Left colon (tissue), 2 donors: ENCODE data around the gene MTHFSD. TPM values are rescaled to one million over a fixed set of nuclear protein-coding genes. Genes with fewer than 3 reads are reported as not detected.
A peak's percentile ranks its signal among the peaks of the same experiment; 100 is the strongest.

Experiments used
- ATAC-seq: fragments of 200-7000 bp; cut with Tn5 transposase; one replicate; pipeline ENCODE4 v1.9.1; 2020; ENCODE audit warnings: mild to moderate bottlenecking, moderate library complexity
- DNase-seq, 2 donors: peaks; one replicate each; pipeline ENCODE4 v3.0.0-alpha.2; 2020
- intact Hi-C, 2 donors: fragments of 100-400 bp; cut with DNase I in 1 of 2; cut with micrococcal nuclease in 1 of 2; formaldehyde crosslinking; loops; one replicate each; pipeline versions ENCODE4 v1.11.2 to v1.14.0; 2022; cut with DNase I, micrococcal nuclease
- total RNA-seq, 2 donors: library from RNA; stranded (reverse); fragmentation: NEBNext Ultra II Directional; extraction: Animal tissue kit (Norgen Biotek cat#: 25700); gene quantifications; one replicate each; pipeline ENCODE4 v1.2.1, GENCODE V29; 2021
- donor health status: DM: no; HTN: no; CAD: no.
- donor health status: DM: yes; HTN: yes; CAD: no.

The MTHFSD gene
- total RNA-seq, 2 donors from 2014 or later = 18.6 to 23.3 TPM

DNA sequence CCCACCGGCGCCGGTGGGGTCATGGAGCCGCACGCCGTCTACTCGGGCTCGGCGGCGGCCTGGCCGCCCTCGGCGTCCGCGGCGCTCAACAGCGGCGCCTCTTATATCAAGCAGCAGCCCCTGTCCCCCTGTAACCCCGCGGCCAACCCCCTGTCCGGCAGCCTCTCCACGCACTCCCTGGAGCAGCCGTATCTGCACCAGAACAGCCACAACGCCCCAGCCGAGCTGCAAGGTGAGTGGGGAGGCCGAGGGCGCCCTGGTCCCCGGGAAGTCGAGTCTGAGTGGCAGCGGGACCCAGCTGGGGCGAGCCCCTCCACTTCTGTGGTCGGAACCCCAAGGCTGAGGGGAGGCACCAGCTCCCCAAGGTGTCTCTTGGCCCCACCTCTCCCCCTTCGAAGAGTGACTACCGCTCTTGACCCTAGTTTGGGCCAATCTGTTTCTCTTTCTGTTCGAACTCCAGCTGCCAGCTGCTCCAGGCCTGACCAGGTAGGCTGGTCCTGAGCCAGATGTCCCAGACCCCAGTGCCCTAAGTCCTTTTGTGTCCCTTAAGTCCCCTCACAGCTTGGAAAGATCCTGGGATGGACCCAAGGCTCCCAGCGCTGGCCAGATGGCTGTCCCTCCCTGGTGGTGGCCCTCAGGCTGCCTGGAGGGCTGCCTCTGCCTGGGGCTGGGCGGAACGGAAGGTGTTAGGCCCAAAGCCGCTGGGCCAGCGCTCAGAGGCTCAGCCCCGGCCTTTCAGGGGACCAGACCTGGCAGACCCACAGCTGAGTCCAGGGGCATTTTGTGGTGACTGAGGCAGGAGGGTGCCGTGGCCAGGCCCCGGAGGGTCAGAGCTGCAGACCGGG is 43.5 kb downstream of the MTHFSD start:
- no peak for DNase-seq
- intact Hi-C loops = loop anchor here in 1 of 2 donors (5.0 to 10.0 kb wide), 2 partner anchors 167 to 314 kb away; no protein-coding TSS in a partner anchor
- no peak for ATAC-seq

DNA sequence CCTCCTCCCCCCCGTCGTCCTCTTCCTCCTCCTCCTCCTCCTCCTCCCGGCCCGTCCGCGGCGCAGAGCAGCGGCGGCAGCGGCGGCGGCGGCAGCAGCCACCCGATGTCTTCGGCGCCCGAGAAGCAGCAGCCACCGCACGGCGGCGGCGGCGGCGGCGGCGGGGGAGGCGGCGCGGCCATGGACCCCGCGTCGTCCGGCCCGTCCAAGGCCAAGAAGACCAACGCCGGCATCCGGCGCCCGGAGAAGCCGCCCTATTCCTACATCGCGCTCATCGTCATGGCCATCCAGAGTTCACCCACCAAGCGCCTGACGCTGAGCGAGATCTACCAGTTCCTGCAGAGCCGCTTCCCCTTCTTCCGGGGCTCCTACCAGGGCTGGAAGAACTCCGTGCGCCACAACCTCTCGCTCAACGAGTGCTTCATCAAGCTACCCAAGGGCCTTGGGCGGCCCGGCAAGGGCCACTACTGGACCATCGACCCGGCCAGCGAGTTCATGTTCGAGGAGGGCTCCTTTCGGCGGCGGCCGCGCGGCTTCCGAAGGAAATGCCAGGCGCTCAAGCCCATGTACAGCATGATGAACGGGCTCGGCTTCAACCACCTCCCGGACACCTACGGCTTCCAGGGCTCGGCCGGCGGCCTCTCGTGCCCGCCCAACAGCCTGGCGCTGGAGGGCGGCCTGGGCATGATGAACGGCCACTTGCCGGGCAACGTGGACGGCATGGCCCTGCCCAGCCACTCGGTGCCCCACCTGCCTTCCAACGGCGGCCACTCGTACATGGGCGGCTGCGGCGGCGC is 44.4 kb downstream of the MTHFSD start, which contains the start of gene FOXF1:
TSS of gene FOXF1 (plus strand) at position 63 of the 797 bp plus-strand sequence. CDS start at position 106, 43 bp downstream.
- ATAC-seq (peak; percentile 28), DNase-seq (no peak)
- intact Hi-C loops = loop anchor here in 1 of 2 donors (5.0 to 10.0 kb wide), 2 partner anchors 166 to 313 kb away; no protein-coding TSS in a partner anchor

- ATAC-seq = peak; percentile 29
- peak; percentile 57 to 79 for DNase-seq
- intact Hi-C loops = loop anchor here in 1 of 2 donors (5.0 to 10.0 kb wide), 2 partner anchors 165 to 313 kb away; no protein-coding TSS in a partner anchor
Observed at GRCh38 chr16:86509759-86510464, 45.1 kb downstream of the MTHFSD start.

- intact Hi-C loops = no loop called here
- DNase-seq = peak in 1 of 2 donors; percentile 61
- peak; percentile 53 for ATAC-seq
Observed at GRCh38 chr16:86508947-86509758, 45.9 kb downstream of the MTHFSD start.

- ATAC-seq (peak; percentile 25), DNase-seq (no peak)
- intact Hi-C loops = no loop called here
Observed at GRCh38 chr16:86508028-86508946, 46.7 kb downstream of the MTHFSD start.

GRCh38 chr16:86507173-86508027 is 47.6 kb downstream of the MTHFSD start:
- intact Hi-C loops = no loop called here
- ATAC-seq (no peak), DNase-seq (no peak)

GRCh38 chr16:86505899-86506864 is 48.9 kb downstream of the MTHFSD start:
- DNase-seq (no peak), ATAC-seq (no peak)
- intact Hi-C loops = no loop called here

GRCh38 chr16:86505185-86505898 is 49.7 kb downstream of the MTHFSD start:
- ATAC-seq (no peak), DNase-seq (no peak)
- intact Hi-C loops = no loop called here

DNA sequence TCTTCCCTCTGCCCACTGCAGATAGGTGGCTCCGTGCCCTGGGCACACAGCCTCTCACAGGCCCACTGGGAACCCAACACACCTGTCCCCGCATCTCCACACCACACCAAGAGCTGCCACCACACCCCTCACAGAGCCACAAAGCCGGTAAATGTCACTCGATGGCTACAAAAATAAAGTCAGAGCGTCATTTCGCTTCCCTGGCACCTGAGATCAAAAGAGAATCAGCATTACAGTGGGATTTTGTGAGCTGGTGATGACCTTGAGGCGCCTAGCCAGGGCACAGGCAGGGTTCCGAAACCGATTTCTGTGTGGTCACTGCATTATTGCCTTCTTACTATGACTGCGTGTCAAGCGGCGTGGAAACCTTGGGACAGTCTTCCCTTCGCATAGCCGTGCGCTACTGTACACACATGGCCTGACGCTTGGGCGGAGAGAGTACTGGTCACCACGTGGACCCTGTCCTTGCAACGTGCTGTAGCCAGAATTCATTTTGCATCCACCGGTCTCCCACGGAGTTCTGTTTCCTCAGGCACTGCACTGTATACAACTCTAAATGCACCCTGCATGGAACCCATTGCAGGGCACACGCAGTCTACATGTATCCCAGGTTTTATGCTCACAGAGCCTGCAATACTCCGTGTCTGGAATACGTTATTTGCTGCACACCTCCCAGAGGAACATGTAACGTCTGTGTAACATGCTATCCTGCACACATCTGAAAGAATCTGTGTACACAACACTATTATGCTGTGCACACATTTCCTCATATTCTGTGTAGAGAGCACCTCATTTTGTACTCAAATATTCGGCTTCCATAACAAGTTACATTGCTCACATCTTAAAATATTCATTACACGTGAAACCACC is 50.5 kb downstream of the MTHFSD start:
- ATAC-seq (no peak), DNase-seq (no peak)
- intact Hi-C loops = no loop called here

DNA sequence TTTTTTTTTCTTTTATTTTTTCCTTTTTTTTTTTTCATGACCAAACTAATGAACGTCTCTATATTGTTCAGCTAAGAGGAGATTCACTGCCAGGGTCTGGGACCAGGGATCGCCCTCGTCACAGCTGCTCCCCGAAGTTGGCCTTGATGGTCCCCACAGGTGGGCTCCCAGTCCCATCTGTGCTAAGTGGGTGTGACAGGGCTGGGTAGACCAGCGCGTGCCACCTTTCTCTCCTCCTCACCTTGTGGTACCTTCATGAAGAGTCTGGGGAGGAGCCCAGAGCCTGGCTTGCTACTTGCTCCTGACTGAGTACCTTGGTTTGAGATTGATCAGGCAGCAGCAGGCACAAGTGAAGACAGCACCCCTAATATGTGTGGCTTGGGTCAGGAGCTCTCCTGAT is 51.2 kb downstream of the MTHFSD start:
- intact Hi-C loops = no loop called here
- ATAC-seq (no peak), DNase-seq (no peak)

DNA sequence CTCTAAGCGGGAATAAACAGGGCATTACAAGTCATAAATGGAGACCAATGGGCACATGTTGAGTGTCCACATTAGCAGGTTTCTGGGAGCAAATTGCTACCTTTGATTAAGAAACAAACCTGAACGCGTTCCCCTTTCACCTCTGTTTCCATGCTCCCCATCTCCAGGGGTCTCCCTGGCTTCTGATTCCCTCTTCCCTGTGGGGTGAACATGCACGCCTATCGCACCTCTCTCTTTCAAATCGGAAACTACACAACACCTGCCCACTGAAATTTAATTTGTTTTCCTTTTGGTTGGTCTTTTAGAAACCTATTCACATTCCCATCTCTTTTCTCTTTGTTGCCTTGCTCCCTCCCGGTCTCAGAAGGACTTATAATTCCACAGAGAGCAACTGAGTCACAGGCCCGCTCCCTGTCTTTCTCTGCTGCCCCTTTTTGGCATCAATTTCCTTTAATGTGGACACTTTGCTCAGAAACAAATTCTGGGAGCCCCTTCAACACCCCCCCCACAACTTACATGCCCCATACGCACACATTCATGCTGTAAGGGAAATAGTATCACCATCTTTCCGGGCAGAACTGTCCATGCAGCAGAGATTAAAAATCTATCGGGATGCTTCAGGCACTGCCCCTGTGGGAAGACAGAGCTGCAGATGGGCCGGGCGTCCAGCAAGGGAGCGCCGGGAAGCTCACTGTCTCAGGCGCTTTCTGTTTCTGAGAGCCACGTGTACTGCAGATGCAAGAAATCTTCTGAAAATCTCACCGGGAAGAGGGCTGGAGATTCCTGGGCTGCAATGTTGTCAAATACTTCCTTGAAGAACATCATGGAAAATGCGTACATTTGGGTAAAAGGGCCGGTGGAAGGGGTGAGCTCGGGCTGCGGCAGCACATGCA is 51.9 kb downstream of the MTHFSD start:
- DNase-seq (no peak), ATAC-seq (no peak)
- intact Hi-C loops = no loop called here

DNA sequence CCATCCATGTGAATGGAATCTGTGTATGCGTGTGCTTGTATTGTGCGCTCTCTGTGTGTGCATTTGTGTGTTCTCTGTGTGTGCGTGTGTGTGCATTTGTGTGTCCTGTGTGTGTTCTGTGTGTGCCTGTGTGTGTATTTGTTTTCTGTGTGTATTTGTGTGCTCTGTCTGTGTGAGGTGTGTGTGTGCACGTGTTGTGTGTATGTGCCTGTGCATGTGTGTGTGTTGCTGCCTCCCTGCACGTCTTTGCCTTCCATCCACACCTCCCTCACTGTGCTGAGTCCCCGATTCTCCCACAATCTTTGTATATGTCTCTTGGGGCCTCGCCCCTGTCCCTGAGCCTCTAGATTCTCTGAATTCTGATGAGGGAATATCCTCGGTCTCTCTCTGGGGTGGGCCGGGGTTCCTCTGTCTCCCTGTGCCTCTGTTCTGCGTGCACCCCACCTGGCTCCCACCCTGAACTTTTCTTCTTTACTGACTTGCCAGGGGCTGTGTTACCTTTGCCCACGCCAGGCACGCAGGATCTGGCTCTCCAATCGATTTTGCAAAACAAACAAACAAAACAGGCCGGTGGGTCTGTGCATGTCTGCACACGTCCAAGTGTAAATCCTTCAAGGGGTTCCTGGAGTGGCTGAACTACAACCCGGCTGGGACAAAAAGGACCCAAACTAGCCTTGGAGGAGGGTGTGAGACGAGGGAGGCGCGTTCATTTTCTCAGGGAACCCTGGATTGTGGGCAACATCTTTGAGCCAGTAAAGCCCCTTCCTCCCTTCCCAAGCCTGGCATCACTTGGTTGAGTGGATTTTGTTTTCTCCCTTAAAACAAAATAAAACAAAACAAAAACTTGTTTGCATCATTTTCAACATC is 52.8 kb downstream of the MTHFSD start:
- intact Hi-C loops = no loop called here
- DNase-seq (no peak), ATAC-seq (no peak)
